ENCODE data around the gene SLC7A9. TPM values are rescaled to one million over a fixed set of nuclear protein-coding genes. Genes with fewer than 3 reads are reported as not detected.
"Not testable (repeated sequence)": the region's sequence is repeated elsewhere in the genome, so short reads cannot be mapped to it uniquely, and the experiment has no call there.

Gene SLC7A9
- total RNA-seq, 2 donors from 2014 or later, result 3.0 TPM; not detected in 1

- intact Hi-C loops (cut with DNase I), result no loop called here
- H3K4me3 ChIP-seq, result no peak overlapping the region
- H3K36me3 ChIP-seq, result no peaks in the 10 kb centered on the region
- no peak overlapping the region for H3K27ac ChIP-seq
- no peak for DNase-seq
- H3K4me1 ChIP-seq, result no peaks in the 10 kb centered on the region
- H3K9me3 ChIP-seq, result no peaks in the 10 kb centered on the region
- H3K9ac ChIP-seq (ENCODE audit: low read depth in 2 of 2, low read length in 2 of 2), result no peak overlapping the region
- H3K27me3 ChIP-seq, result no peaks in the 10 kb centered on the region
- no peak for TF ChIP-seq CTCF (IDR thresholded peaks at IDR 0.05)
Observed at GRCh38 chr19:32858155-32858554, 11.4 kb downstream of the SLC7A9 start.

GRCh38 chr19:32857584-32857983 lies 12.0 kb downstream of the SLC7A9 start:
- no peaks in the 10 kb centered on the region for H3K4me1 ChIP-seq
- TF ChIP-seq CTCF (IDR thresholded peaks at IDR 0.05), result no peak
- intact Hi-C loops (cut with DNase I), result no loop called here
- H3K4me3 ChIP-seq, result no peak overlapping the region
- no peaks in the 10 kb centered on the region for H3K36me3 ChIP-seq
- H3K27ac ChIP-seq, result no peak overlapping the region
- no peak overlapping the region for H3K9ac ChIP-seq (ENCODE audit: low read depth in 2 of 2, low read length in 2 of 2)
- no peaks in the 10 kb centered on the region for H3K9me3 ChIP-seq
- DNase-seq, result no peak
- H3K27me3 ChIP-seq, result no peaks in the 10 kb centered on the region

GRCh38 chr19:32856818-32857217 lies 12.7 kb downstream of the SLC7A9 start:
- H3K9me3 ChIP-seq; intact Hi-C loops (cut with DNase I); H3K9ac ChIP-seq (ENCODE audit: low read depth in 2 of 2, low read length in 2 of 2); H3K4me1 ChIP-seq; H3K27ac ChIP-seq; H3K4me3 ChIP-seq; H3K36me3 ChIP-seq; H3K27me3 ChIP-seq; DNase-seq: not testable (repeated sequence)

- H3K9ac ChIP-seq (ENCODE audit: low read depth in 2 of 2, low read length in 2 of 2), result no peak overlapping the region
- no peaks in the 10 kb centered on the region for H3K9me3 ChIP-seq
- intact Hi-C loops (cut with DNase I), result no loop called here
- no peaks in the 10 kb centered on the region for H3K4me1 ChIP-seq
- no peak overlapping the region for H3K27ac ChIP-seq
- no peak for DNase-seq
- no peak overlapping the region for H3K4me3 ChIP-seq
- no peaks in the 10 kb centered on the region for H3K27me3 ChIP-seq
- TF ChIP-seq CTCF (IDR thresholded peaks at IDR 0.05), result no peak
- no peaks in the 10 kb centered on the region for H3K36me3 ChIP-seq
Observed at GRCh38 chr19:32852216-32852615, 17.4 kb downstream of the SLC7A9 start.

- intact Hi-C loops (cut with DNase I), result not testable (repeated sequence)
Observed at GRCh38 chr19:32848035-32848434, 21.5 kb downstream of the SLC7A9 start.

GRCh38 chr19:32843716-32844245 lies 25.8 kb downstream of the SLC7A9 start:
- no peaks in the 10 kb centered on the region for H3K27me3 ChIP-seq
- H3K27ac ChIP-seq, result no peak overlapping the region
- no peak overlapping the region for H3K4me3 ChIP-seq
- H3K9me3 ChIP-seq, result no peaks in the 10 kb centered on the region
- no peak for DNase-seq
- no peaks in the 10 kb centered on the region for H3K4me1 ChIP-seq
- no peaks in the 10 kb centered on the region for H3K36me3 ChIP-seq
- TF ChIP-seq CTCF (IDR thresholded peaks at IDR 0.05), result no peak
- H3K9ac ChIP-seq (ENCODE audit: low read depth in 2 of 2, low read length in 2 of 2), result no peak overlapping the region
- intact Hi-C loops (cut with DNase I), result no loop called here

More at GRCh38 chr19:32848035-32848434, 21.5 kb downstream of the SLC7A9 start:
- H3K36me3 ChIP-seq; H3K4me3 ChIP-seq; H3K27me3 ChIP-seq; H3K9ac ChIP-seq (ENCODE audit: low read depth in 2 of 2, low read length in 2 of 2); H3K9me3 ChIP-seq; H3K27ac ChIP-seq; H3K4me1 ChIP-seq; DNase-seq: not testable (repeated sequence)
